8988T (cell line): Measurements from ENCODE around the gene MORN1.

Source experiments
- DNase-seq: peaks from one replicate; pipeline ENCODE4 v3.0.0; 2011

Gene MORN1

DNA sequence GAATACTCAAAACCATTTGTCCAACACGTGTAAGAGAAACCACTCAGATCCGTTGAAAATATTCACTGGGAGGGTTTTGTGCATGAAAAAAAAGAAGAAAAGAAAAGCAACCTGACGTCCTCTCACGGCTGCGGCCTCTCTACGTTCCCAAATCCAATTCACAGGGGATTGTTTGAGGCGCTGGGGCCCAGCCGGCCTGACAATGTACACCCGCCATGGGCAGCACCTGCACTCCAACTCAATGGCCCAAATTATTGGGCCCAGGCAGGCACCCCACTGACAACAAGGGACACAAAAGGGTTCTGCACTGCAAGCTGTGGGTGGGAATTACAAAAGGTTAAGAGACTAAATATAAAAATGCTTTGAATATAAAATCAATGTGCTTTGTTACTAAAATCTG lies 41.5 kb downstream of the MORN1 start:
- DNase-seq: no peak

- DNase-seq: no peak
Observed at GRCh38 chr1:2348346-2349325, 42.7 kb downstream of the MORN1 start.

DNA sequence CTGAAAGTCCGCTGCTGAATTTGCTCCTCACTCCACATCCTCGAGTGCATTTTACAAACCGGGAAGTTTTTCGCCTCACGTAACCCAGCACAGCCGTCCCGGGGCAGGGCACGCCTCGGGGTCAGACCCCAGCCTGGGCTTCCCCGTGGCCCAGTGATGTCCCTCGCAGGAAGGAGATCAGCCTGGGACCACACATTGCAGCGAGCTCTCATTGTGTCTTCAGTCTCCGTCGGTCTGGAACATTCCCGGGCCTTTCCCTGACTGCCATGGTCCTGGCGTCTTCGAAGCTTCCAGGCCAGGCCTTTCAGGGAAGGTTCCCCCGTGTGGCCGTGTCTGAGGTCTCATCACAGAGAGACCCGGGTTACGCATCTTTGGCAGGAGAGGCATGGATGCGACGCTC lies 43.5 kb downstream of the MORN1 start:
- no peak for DNase-seq

GRCh38 chr1:2347409-2347785 lies 44.0 kb downstream of the MORN1 start:
- no peak for DNase-seq

DNA sequence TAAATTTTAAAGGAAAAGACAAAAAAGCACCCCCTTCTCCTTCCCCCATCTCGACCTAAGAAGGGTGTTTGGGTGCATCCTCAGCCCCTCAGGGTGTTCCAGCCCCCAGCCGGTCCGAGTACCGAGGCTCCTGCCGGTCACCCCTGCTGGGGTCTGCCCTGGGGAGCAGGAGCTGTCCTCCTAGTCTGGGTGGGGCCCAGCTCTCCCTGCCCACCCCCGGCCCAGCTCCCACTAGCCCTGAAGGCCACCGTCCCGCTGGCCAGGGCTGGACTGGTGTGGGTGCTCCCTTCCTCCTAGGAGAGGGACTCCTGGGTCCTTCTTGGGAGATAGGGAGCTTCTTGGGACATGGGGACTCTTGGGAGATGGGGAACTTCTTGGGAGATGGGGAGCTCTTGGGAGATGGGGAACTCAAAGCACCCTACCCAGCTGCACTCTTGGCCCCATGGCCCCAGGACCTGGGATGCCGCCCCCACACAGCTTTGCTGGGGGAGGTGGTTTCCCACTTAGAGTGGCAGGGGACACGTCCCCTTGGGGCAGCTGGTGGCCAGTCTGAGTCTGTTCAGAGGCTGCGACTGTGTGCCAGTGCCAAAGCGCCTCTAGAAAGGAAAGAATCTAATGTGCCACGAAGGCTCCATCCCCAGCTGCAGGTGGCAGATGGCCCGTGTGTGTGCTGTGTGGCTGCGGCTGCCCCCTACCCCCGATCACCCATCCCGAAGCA lies 44.5 kb downstream of the MORN1 start:
- no peak for DNase-seq

- no peak for DNase-seq
Observed at GRCh38 chr1:2345297-2346075, 45.9 kb downstream of the MORN1 start.

- no peak for DNase-seq
Observed at GRCh38 chr1:2344744-2345296, 46.5 kb downstream of the MORN1 start.

DNA sequence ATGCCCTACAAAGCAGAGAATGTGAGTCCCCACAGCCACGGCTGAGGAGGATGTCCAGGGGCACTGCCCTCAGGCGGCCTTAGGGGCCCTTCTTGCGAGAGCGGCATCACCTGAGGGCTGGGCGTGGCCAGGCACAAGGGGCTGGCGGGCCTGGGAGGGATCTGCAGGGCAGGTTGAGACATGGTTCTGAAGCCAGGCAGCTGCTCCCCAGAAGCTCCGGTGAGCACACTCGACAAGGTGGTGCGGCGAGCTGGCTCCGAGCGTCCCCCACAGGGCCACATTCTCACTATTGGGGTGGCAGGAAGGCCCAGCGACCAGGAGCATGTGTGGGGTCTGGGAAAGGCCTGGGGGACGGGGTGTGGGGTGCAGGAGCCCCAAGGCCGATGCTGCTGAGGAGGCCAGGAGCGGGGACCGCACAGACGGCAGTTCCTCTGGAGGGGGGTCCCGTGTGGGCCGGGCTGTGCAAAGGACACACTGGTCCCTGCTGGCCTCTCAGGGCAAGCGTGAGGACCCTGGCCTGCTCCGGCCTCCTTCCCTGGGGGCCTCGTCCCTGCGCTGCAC lies 47.2 kb downstream of the MORN1 start:
- no peak for DNase-seq

DNA sequence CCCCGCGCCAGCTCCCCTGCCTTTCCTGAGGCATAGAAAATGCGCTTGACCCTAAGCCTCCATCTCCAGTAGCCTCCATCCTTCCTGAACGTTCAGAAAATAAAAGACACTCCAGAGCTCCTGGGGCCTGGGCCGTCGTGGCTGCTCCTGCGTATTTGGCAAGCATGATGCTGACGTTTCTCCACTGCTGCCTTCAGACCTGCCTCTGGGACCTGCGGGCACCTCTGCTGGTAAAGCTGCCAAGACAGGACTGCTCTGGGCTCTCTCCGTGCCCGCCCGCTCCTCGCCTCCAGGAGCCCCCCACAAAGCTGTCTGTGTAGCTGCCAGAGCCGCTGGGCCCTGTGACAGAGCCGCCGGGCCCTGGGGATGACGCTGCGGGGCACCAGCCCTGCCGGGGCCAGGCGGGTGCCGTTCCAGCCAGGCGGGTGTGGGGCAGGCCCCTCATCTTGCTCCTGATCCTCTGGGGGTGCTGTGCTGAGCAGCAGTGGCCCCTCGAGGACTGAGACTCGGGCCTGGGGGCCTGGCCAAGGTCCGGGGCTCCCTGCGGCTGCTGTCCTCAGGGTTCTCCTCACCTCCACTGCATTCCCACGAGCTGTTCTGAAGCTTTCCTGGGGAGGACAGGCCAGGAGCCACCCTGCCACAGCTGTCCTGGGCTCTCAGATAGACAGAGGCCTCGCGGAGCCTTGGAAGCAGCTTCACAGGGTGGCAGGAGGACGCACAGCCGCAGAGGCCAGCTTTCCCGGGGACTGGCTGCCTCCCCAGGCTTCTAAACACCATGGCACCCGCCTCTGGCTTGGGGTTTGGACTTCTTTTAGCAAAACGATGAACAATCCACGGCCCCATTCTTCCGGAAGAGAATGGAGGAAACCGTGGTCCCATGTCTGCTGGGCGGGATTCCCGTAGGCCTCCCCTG lies 48.1 kb downstream of the MORN1 start:
- DNase-seq: no peak

GRCh38 chr1:2342384-2343022 lies 48.9 kb downstream of the MORN1 start:
- DNase-seq: no peak

GRCh38 chr1:2341706-2342383 lies 49.5 kb downstream of the MORN1 start:
- DNase-seq: no peak

DNA sequence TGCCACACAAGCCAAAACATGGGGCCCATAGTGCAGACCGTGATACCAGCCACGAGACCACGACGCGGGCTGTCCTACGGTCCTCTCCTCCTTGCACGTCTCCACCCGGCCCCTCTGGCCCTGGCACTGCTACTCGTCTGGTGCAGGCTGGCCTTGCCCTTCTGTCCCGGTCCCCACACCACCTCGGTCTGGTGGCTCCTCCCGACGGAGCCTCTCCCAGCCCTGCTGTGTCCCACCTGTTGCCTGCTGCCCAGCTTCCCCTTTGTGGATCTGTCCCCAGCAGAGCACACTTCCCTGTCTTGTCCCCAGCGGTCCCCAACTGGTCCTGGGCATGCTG lies 50.5 kb downstream of the MORN1 start:
- no peak for DNase-seq

GRCh38 chr1:2340086-2340917 lies 51.1 kb downstream of the MORN1 start:
- DNase-seq: no peak

DNA sequence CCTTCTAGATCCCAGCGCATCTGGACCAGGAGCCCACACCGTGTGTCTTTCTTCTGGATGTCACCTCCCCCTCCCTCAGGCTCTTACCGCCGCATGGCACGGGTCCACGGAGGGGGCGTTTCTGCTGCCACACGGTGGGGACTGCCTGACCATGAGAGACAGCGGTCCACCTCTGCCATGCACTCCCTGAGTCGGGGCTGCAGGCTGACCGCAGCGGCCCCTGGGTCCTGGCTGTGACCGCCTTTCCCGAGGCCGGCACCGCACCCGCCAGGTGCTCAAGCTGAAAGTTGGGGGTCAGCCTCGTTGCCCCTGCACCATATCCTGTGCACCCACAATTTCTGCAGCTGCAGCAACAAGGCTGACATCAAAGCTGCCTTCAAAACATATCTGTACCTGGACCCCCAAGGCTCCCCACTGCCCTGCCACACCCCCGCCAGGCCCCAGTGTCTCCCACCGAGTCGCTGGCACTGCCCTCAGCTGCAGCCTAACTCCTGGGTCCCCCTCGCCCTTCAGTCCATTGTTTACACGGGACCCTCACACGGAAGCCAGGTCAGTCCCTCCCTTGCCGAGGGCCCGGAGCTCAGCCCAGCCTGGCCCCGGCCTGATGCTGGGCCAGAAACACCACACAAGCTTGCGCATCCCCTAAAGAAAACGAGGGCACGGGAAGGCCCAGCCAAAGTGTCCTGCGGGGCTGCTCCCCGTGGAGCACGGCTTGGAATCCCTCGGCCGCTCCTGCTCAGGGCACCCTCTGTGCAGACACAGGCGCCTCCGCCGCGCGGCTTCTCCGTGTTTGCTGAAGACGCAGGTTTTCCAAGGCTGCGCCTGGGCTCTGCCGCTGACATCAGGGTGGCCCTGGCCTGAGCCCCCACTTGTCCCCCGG lies 51.9 kb downstream of the MORN1 start:
- no peak for DNase-seq

DNA sequence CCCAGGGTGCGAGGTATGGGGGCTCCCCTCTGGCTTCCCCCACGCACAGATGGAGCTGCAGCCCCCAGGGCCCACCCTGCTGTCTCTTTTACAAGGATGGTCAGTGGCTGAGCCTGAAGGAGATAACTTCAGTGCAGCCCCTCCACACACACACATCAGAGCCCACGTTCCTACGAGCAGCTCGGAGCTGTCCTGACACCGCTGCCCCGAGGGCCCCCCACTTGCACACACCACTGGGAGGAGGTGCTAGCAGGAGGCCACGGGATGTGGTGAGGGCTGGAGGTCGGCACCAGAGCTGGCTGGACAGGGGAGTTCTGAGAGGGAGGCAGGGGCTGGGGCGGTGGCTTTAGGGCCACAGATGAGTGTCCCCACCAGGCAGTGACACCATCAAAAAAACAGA lies 53.9 kb downstream of the MORN1 start:
- no peak for DNase-seq

GRCh38 chr1:2337081-2337480 lies 54.3 kb downstream of the MORN1 start:
- DNase-seq: no peak

DNA sequence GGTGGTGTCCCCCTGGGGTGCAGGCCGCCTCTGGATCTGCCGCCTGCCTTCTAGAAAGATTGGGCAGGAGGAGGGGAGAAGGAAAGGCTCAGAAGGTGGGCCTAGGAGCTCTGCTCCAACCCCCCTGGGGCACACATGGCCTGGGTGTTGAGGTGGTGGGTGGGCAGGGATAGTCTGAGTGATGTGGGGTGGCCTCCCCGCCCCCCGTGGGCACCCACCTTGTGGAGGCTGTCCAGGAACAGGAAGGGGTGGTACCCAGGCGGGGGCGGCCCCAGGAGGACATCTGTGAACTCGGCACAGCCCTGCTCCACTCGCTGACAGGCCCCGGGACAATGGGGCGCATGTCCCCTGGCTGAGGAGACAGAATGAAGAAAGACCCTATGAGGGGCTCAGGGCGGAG lies 54.9 kb downstream of the MORN1 start:
- no peak for DNase-seq

- no peak for DNase-seq
Observed at GRCh38 chr1:2335721-2336455, 55.5 kb downstream of the MORN1 start.
